H1 (cell line): ENCODE measurements around the gene ARHGAP15. TPM values are rescaled to one million over a fixed set of nuclear protein-coding genes. Genes with fewer than 3 reads are reported as not detected.
A peak's percentile ranks its signal among the peaks of the same experiment; 100 is the strongest.

Experiments
- CTCF ChIA-PET: fragments of 300-600 bp; sonication (Branson Sonifier 250); formaldehyde crosslinking; loops from one replicate; lab custom pipeline; 2021; ENCODE audit not compliant: partially characterized antibody; lab: Charles Lee
- POLR2A ChIA-PET: fragments of 300-600 bp; sonication (Branson Sonifier 250); formaldehyde crosslinking; loops from one replicate; lab custom pipeline; 2021; ENCODE audit warnings: inconsistent platforms; ENCODE audit not compliant: partially characterized antibody; lab: Charles Lee
- DNase-seq, 2 experiments: peaks; one replicate each; pipeline versions ENCODE4 v3.0.0 to v3.0.0-alpha.2; 2010 to 2022; ENCODE audit warnings: low spot score in 2 of 2, low read depth in 1 of 2, mixed read lengths in 1 of 2
- FAIRE-seq: peaks from 2 replicates; lab custom pipeline; 2011; peaks lifted over from hg19 to GRCh38; lab: Jason Lieb, UNC
- H2AFZ ChIP-seq: 2 replicates; pipeline ENCODE4 v1.8.1; 2012; ENCODE audit warnings: low read length, inconsistent platforms
- H2AK5ac ChIP-seq: 2 replicates; pipeline ENCODE4 v1.6.1; 2013; ENCODE audit warnings: low read depth, low read length
- H2BK120ac ChIP-seq: replicated peaks from 2 replicates; pipeline ENCODE3; 2013; ENCODE audit warnings: low read depth, low read length, inconsistent platforms
- H2BK12ac ChIP-seq: 2 replicates; pipeline ENCODE4 v1.6.1; 2013; ENCODE audit warnings: low read depth, low read length
- H2BK15ac ChIP-seq: 2 replicates; pipeline ENCODE4 v1.6.1; 2013; ENCODE audit warnings: low read length
- H2BK20ac ChIP-seq: 2 replicates; pipeline ENCODE4 v1.6.1; 2013; ENCODE audit warnings: low read length
- H2BK5ac ChIP-seq: 2 replicates; pipeline ENCODE4 v1.6.1; 2013; ENCODE audit warnings: low read depth, low read length
- H3K14ac ChIP-seq: 2 replicates; pipeline ENCODE4 v1.6.1; 2013; ENCODE audit warnings: inconsistent platforms; ENCODE audit not compliant: insufficient read length
- H3K18ac ChIP-seq: 2 replicates; pipeline ENCODE4 v1.6.1; 2013; ENCODE audit warnings: low read length; ENCODE audit errors: extremely low read depth
- H3K23ac ChIP-seq: 2 replicates; pipeline ENCODE4 v1.6.1; 2013; ENCODE audit warnings: inconsistent platforms; ENCODE audit not compliant: insufficient read length
- H3K23me2 ChIP-seq: 2 replicates; pipeline ENCODE4 v1.6.1; 2013; ENCODE audit warnings: low read depth, low read length
- H3K27ac ChIP-seq: 2 replicates; pipeline ENCODE4 v1.6.1; 2011; ENCODE audit warnings: low read depth, low read length, inconsistent platforms
- H3K27me3 ChIP-seq, 4 experiments: replicated peaks in 1 of 4; 1 replicate in 1 of 4; 2 replicates in 3 of 4; pipeline versions ENCODE4 v1.6.1 to v1.8.1; 2011 to 2013; ENCODE audit warnings: low read length in 3 of 4, mild to moderate bottlenecking in 3 of 4, inconsistent platforms in 2 of 4, mixed read lengths in 2 of 4, moderate library complexity in 1 of 4; ENCODE audit not compliant: control insufficient read depth in 3 of 4, insufficient read depth in 3 of 4; ENCODE audit errors: extremely low read depth in 1 of 4
- H3K36me3 ChIP-seq, 4 experiments: 2 replicates each; pipeline versions ENCODE4 v1.6.1 to v1.8.1; 2011 to 2013; ENCODE audit warnings: mild to moderate bottlenecking in 4 of 4, low read length in 3 of 4, moderate library complexity in 2 of 4, control low read depth in 1 of 4, inconsistent platforms in 1 of 4; ENCODE audit not compliant: insufficient read depth in 4 of 4, control insufficient read depth in 2 of 4
- H3K4ac ChIP-seq: replicated peaks from 2 replicates; pipeline ENCODE3; 2013; ENCODE audit warnings: low read length, low read depth, mixed read lengths, inconsistent platforms; ENCODE audit not compliant: insufficient read length
- H3K4me1 ChIP-seq, 4 experiments: replicated peaks in 1 of 4; 1 replicate in 1 of 4; 2 replicates in 3 of 4; pipeline versions ENCODE4 v1.6.1 to v1.8.1; 2011 to 2013; ENCODE audit warnings: low read length in 3 of 4, inconsistent platforms in 2 of 4, mixed read lengths in 1 of 4; ENCODE audit not compliant: insufficient read depth in 4 of 4, control insufficient read depth in 3 of 4
- H3K4me2 ChIP-seq, 2 experiments: 2 replicates each; pipeline versions ENCODE4 v1.6.1 to v1.8.1; 2011 to 2013; ENCODE audit warnings: low read depth in 2 of 2, low read length in 2 of 2, control low read depth in 1 of 2, inconsistent platforms in 1 of 2, mild to moderate bottlenecking in 1 of 2; ENCODE audit not compliant: insufficient read depth in 1 of 2
- H3K4me3 ChIP-seq, 4 experiments: fragments of 200-600, 300-600 bp in 1 of 4; sonication (generic), shearing (Covaris generic), sonication (Bioruptor Twin) in 1 of 4; 2 replicates each; pipeline versions ENCODE4 v1.5.1 to v1.8.1; 2011 to 2016; ENCODE audit warnings: low read length in 4 of 4, low read depth in 3 of 4, control low read depth in 2 of 4, inconsistent platforms in 2 of 4, mild to moderate bottlenecking in 2 of 4, mixed read lengths in 1 of 4, moderate library complexity in 1 of 4; ENCODE audit not compliant: insufficient read depth in 2 of 4; ENCODE audit errors: extremely low read depth in 1 of 4
- H3K56ac ChIP-seq: replicated peaks from 2 replicates; pipeline ENCODE3; 2013; ENCODE audit warnings: low read depth, mild to moderate bottlenecking, mixed read lengths, low read length, inconsistent platforms; ENCODE audit not compliant: insufficient read length
- H3K79me1 ChIP-seq: 2 replicates; pipeline ENCODE4 v1.6.1; 2013; ENCODE audit warnings: low read depth, low read length, control low read depth
- H3K79me2 ChIP-seq, 2 experiments: 2 replicates each; pipeline versions ENCODE4 v1.6.1 to v1.8.1; 2012 to 2013; ENCODE audit warnings: low read length in 2 of 2, mild to moderate bottlenecking in 2 of 2, inconsistent platforms in 1 of 2; ENCODE audit not compliant: insufficient read depth in 2 of 2, control insufficient read depth in 1 of 2
- H3K9ac ChIP-seq, 4 experiments: replicated peaks in 1 of 4; 1 replicate in 1 of 4; 2 replicates in 3 of 4; pipeline versions ENCODE4 v1.6.1 to v1.8.1; 2011 to 2013; ENCODE audit warnings: low read depth in 3 of 4, low read length in 3 of 4, control low read depth in 2 of 4, mild to moderate bottlenecking in 2 of 4, moderate library complexity in 2 of 4, inconsistent platforms in 1 of 4; ENCODE audit errors: extremely low read depth in 1 of 4
- H3K9me3 ChIP-seq, 2 experiments: 2 replicates each; pipeline versions ENCODE4 v1.6.1 to v1.8.1; 2012 to 2013; ENCODE audit warnings: mild to moderate bottlenecking in 2 of 2, moderate library complexity in 2 of 2, control low read depth in 1 of 2, inconsistent platforms in 1 of 2, low read depth in 1 of 2, low read length in 1 of 2, mixed read lengths in 1 of 2; ENCODE audit not compliant: insufficient read depth in 2 of 2
- H4K20me1 ChIP-seq, 2 experiments: replicated peaks in 1 of 2; 2 replicates each; pipeline versions ENCODE3 to v1.8.1; 2011 to 2013; ENCODE audit warnings: inconsistent platforms in 2 of 2, low read length in 2 of 2, mild to moderate bottlenecking in 1 of 2; ENCODE audit not compliant: insufficient read depth in 2 of 2, control insufficient read depth in 1 of 2
- H4K5ac ChIP-seq: 2 replicates; pipeline ENCODE4 v1.6.1; 2013; ENCODE audit warnings: low read length, low read depth, mixed read lengths, inconsistent platforms; ENCODE audit not compliant: insufficient read length
- H4K8ac ChIP-seq: 2 replicates; pipeline ENCODE4 v1.8.0; 2013; ENCODE audit warnings: mild to moderate bottlenecking, moderate library complexity, low read length, inconsistent platforms; ENCODE audit not compliant: insufficient read depth; ENCODE audit errors: extremely low read depth
- H4K91ac ChIP-seq: replicated peaks from 2 replicates; pipeline ENCODE3; 2013; ENCODE audit warnings: low read length, mixed read lengths, inconsistent platforms; ENCODE audit not compliant: insufficient read length
- ATF3 ChIP-seq: IDR thresholded peaks from 2 replicates; pipeline ENCODE4 v1.6.1; 2011; ENCODE audit warnings: low read depth, mild to moderate bottlenecking, low read length; ENCODE audit not compliant: insufficient read depth
- WGBS, 2 experiments: shearing (Covaris generic) in 1 of 2; methylation state at CpG; one replicate each; pipeline versions ENCODE4 v1.1.6 to v1.1.7; 2013 to 2015; ENCODE audit warnings: low lambda C conversion rate in 2 of 2, mixed read lengths in 2 of 2, inconsistent platforms in 1 of 2, low coverage in 1 of 2, missing lambda C conversion rate in 1 of 2; ENCODE audit not compliant: insufficient replicate concordance in 2 of 2, insufficient coverage in 1 of 2, insufficient read length in 1 of 2; ENCODE audit errors: extremely low coverage in 1 of 2, missing lambda C conversion rate in 1 of 2; 5-methylcytosine and 5-hydroxymethylcytosine counted together
- polyA plus RNA-seq, 7 experiments: library from polyadenylated mRNA; depleted of rRNA in 3 of 7; stranded (reverse) in 5 of 7; unstranded in 2 of 7; fragments of >200 nt in 5 of 7; fragments of 200-250 nt in 2 of 7; gene quantifications; 1 replicate in 5 of 7; 2 replicates in 1 of 7; 4 replicates in 1 of 7; pipeline versions ENCODE4 v1.2.1 to v1.2.3, GENCODE V29; 2011 to 2013; ENCODE audit warnings: missing spikeins in 2 of 7, mixed read lengths in 2 of 7
- total RNA-seq: library from RNA; stranded (reverse); fragmentation: NEBNext Ultra II Directional; extraction: Animal tissue kit (Norgen Biotek cat#: 25700); gene quantifications from 2 replicates; pipeline ENCODE4 v1.2.1, GENCODE V29; 2021

Gene ARHGAP15
- total and polyA plus RNA-seq, 2 of the 8 experiments (the other 6 are each of a cell fraction or from before 2014, with no cell fraction given), result not detected

DNA sequence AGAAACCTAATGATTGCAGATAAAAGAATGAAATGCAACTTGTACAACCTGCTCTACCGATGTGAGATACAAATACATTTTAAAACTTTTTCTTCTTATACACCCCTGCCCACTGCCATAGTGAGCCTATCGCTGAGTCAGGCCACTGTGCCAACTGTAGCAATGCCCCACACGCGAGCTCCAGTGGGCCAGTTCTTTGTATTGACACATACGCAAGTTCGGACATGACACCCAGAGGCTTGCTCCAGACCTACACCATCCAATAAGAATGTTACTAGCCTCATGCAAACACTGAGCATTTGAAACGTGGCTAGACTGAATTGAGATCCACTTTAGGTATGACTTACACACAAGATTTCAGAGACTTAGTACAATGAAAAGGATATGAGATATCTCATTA lies 340.1 kb downstream of the ARHGAP15 start:
- Histone ChIP-seq H3K4me2 (no peak overlapping the region), H3K27ac (no peak overlapping the region), H2BK12ac (no peak overlapping the region), H3K79me1 (no peaks in the 10 kb centered on the region), H3K4me3 (no peak overlapping the region), H2AFZ (no peak overlapping the region), H2BK5ac (no peak overlapping the region), H3K36me3 (no peaks in the 10 kb centered on the region), H3K14ac (no peak overlapping the region), H3K23ac (no peak overlapping the region), H4K8ac (peak overlapping the region; percentile 51; the same call in 1 of the 2 replicates), H3K56ac (no peak overlapping the region), H4K20me1 (no peaks in the 10 kb centered on the region), H4K91ac (no peak overlapping the region), H3K4ac (no peak overlapping the region), H3K18ac (no peak overlapping the region), H3K23me2 (no peaks in the 10 kb centered on the region), H3K4me1 (no peaks in the 10 kb centered on the region), H4K5ac (no peak overlapping the region), H3K27me3 (no peaks in the 10 kb centered on the region), H3K9me3 (no peaks in the 10 kb centered on the region), H2BK120ac (no peak overlapping the region), H3K9ac (no peak overlapping the region), H2BK20ac (no peak overlapping the region), H3K79me2 (no peaks in the 10 kb centered on the region), H2BK15ac (no peak overlapping the region), H2AK5ac (no peak overlapping the region)
- DNase-seq, result no peak
- CTCF ChIA-PET, result no interaction called here
- no peak for TF ChIP-seq ATF3
- POLR2A ChIA-PET, result no interaction called here
- WGBS, 2 experiments, result 96% methylated on average over 7 of the region's 7 CpGs; no CpG with 5 or more reads in 1 of the 2 experiments
- FAIRE-seq, result no peak
